Measurements from ENCODE around the gene DNM2.

DNA sequence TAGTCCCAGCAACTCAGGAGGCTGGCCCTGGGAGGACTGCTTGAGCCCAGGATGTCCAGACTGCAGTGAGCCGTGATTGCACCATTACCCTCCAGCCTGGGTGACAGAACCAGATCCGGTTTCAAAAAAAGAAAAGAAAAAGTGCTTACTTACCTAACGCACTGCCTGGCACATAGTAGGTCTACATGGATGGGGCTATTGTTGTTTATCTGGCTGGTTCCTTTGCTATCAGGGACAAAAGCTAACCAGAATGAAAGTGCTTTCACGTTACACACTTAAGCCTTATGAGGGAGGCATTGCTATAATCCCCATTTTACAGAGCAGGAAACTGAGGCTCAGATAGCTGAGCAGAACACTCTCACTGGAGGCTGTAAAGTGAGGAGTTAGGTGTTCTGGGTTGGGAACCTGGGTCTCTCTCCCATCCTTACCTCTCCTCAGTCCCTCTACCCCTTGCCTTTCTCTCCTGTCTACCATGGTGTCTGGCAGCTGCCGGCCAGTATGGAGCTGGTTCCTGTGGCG is 2.8 kb downstream of the DNM2 start:
- no peak for TF ChIP-seq ESRRA (IDR thresholded peaks at IDR 0.05; ENCODE audit: borderline replicate concordance, low read length)
- TF ChIP-seq, protein P1, sequence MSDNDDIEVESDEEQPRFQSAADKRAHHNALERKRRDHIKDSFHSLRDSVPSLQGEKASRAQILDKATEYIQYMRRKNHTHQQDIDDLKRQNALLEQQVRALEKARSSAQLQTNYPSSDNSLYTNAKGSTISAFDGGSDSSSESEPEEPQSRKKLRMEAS (IDR thresholded peaks at IDR 0.05), result no peak
- no peak for TF ChIP-seq POLR2A (IDR thresholded peaks at IDR 0.05; ENCODE audit: low read length)
- TF ChIP-seq, protein P2, sequence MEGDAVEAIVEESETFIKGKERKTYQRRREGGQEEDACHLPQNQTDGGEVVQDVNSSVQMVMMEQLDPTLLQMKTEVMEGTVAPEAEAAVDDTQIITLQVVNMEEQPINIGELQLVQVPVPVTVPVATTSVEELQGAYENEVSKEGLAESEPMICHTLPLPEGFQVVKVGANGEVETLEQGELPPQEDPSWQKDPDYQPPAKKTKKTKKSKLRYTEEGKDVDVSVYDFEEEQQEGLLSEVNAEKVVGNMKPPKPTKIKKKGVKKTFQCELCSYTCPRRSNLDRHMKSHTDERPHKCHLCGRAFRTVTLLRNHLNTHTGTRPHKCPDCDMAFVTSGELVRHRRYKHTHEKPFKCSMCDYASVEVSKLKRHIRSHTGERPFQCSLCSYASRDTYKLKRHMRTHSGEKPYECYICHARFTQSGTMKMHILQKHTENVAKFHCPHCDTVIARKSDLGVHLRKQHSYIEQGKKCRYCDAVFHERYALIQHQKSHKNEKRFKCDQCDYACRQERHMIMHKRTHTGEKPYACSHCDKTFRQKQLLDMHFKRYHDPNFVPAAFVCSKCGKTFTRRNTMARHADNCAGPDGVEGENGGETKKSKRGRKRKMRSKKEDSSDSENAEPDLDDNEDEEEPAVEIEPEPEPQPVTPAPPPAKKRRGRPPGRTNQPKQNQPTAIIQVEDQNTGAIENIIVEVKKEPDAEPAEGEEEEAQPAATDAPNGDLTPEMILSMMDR (IDR thresholded peaks at IDR 0.05), result no peak
- TF ChIP-seq, protein P3, sequence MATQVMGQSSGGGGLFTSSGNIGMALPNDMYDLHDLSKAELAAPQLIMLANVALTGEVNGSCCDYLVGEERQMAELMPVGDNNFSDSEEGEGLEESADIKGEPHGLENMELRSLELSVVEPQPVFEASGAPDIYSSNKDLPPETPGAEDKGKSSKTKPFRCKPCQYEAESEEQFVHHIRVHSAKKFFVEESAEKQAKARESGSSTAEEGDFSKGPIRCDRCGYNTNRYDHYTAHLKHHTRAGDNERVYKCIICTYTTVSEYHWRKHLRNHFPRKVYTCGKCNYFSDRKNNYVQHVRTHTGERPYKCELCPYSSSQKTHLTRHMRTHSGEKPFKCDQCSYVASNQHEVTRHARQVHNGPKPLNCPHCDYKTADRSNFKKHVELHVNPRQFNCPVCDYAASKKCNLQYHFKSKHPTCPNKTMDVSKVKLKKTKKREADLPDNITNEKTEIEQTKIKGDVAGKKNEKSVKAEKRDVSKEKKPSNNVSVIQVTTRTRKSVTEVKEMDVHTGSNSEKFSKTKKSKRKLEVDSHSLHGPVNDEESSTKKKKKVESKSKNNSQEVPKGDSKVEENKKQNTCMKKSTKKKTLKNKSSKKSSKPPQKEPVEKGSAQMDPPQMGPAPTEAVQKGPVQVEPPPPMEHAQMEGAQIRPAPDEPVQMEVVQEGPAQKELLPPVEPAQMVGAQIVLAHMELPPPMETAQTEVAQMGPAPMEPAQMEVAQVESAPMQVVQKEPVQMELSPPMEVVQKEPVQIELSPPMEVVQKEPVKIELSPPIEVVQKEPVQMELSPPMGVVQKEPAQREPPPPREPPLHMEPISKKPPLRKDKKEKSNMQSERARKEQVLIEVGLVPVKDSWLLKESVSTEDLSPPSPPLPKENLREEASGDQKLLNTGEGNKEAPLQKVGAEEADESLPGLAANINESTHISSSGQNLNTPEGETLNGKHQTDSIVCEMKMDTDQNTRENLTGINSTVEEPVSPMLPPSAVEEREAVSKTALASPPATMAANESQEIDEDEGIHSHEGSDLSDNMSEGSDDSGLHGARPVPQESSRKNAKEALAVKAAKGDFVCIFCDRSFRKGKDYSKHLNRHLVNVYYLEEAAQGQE (IDR thresholded peaks at IDR 0.05), result no peak
- no peak for TF ChIP-seq PHF8 (IDR thresholded peaks at IDR 0.05; ENCODE audit: borderline replicate concordance, low read depth)
- TF ChIP-seq, protein P4, sequence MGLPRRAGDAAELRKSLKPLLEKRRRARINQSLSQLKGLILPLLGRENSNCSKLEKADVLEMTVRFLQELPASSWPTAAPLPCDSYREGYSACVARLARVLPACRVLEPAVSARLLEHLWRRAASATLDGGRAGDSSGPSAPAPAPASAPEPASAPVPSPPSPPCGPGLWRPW (IDR thresholded peaks at IDR 0.05), result no peak
- no peak for TF ChIP-seq KDM5A (IDR thresholded peaks at IDR 0.05)
- no peak for TF ChIP-seq RCOR1 (IDR thresholded peaks at IDR 0.05; ENCODE audit: low read depth, low read length)
- TF ChIP-seq RNF2 (IDR thresholded peaks at IDR 0.05; ENCODE audit: borderline replicate concordance, low read depth), result no peak
- no peak for TF ChIP-seq CEBPB (IDR thresholded peaks at IDR 0.05)
- no peak for TF ChIP-seq SMC3 (IDR thresholded peaks at IDR 0.05)
- no peak for TF ChIP-seq EP300 (IDR thresholded peaks at IDR 0.05)
- TF ChIP-seq, protein P5, sequence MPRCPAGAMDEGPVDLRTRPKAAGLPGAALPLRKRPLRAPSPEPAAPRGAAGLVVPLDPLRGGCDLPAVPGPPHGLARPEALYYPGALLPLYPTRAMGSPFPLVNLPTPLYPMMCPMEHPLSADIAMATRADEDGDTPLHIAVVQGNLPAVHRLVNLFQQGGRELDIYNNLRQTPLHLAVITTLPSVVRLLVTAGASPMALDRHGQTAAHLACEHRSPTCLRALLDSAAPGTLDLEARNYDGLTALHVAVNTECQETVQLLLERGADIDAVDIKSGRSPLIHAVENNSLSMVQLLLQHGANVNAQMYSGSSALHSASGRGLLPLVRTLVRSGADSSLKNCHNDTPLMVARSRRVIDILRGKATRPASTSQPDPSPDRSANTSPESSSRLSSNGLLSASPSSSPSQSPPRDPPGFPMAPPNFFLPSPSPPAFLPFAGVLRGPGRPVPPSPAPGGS (IDR thresholded peaks at IDR 0.05), result no peak
